ENCODE results near the gene WWOX.

The WWOX gene

GRCh38 chr16:79188115-79188738 lies 1088.8 kb downstream of the WWOX start:
- no peaks in the 10 kb centered on the region for H3K9me3 ChIP-seq (ENCODE audit: control insufficient read depth, low read depth, low read length)
- no peaks in the 10 kb centered on the region for H3K27me3 ChIP-seq (ENCODE audit: control insufficient read depth, insufficient read depth, low read length)
- H3K27ac ChIP-seq (ENCODE audit: low read length): no peak overlapping the region
- peaks cover 10% of the 10 kb centered on the region for H3K4me1 ChIP-seq (ENCODE audit: control insufficient read depth, low read depth, low read length)
- no peak overlapping the region for H3K9ac ChIP-seq (ENCODE audit: low read length)
- no peaks in the 10 kb centered on the region for H3K36me3 ChIP-seq (ENCODE audit: control insufficient read depth, low read depth, low read length)
- H3K4me3 ChIP-seq (ENCODE audit: low read length): no peak overlapping the region

DNA sequence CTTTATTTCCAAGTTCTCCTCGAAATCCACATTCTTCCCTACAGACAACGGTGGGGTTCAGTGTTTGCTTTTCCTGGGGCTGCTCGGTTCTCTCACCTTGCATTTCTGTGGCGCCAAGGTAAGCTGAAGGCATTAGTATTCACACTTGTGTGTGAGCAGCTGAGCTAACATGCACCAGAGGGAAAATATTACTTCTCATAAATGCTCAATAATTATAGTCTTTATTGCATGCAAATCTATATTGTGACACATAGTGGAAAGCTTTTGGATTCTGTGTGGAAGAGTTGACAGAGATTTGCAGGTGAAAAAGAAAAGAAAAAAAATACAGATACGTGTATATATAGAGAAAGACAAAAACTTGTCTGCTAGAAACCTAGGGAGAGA lies 1089.3 kb downstream of the WWOX start:
- Histone ChIP-seq H3K36me3 (ENCODE audit: control insufficient read depth, low read depth, low read length) (no peaks in the 10 kb centered on the region), H3K27ac (ENCODE audit: low read length) (no peak overlapping the region), H3K9ac (ENCODE audit: low read length) (no peak overlapping the region)

DNA sequence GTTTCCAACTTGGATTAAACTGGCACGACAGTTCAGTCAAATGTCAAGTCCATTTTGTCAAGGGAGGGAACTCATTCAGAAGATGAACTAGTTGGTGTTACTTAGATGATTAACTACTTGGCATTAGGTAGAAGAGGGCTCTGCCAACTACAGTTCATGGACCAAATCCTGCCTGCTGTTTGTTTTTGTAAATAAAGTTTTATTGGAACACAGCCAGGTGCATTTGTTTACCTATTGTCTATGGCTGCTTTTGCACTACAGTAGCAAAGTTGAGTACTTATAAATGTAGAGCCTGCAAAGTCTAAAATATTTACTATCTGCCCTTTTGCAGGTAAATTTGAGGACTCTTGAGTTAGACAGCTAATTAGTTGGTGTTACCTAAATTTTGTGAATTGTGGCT lies 1091.1 kb downstream of the WWOX start:
- Histone ChIP-seq H3K4me1 (ENCODE audit: control insufficient read depth, low read depth, low read length) (peaks cover 10% of the 10 kb centered on the region), H3K9ac (ENCODE audit: low read length) (no peak overlapping the region), H3K27me3 (ENCODE audit: control insufficient read depth, insufficient read depth, low read length) (no peaks in the 10 kb centered on the region), H3K27ac (ENCODE audit: low read length) (no peak overlapping the region), H3K4me3 (ENCODE audit: low read length) (no peak overlapping the region), H3K9me3 (ENCODE audit: control insufficient read depth, low read depth, low read length) (no peaks in the 10 kb centered on the region), H3K36me3 (ENCODE audit: control insufficient read depth, low read depth, low read length) (no peaks in the 10 kb centered on the region)

More for the DNA sequence above, 1089.3 kb downstream of the WWOX start:
- H3K27me3 ChIP-seq (ENCODE audit: control insufficient read depth, insufficient read depth, low read length): no peaks in the 10 kb centered on the region
- H3K9me3 ChIP-seq (ENCODE audit: control insufficient read depth, low read depth, low read length): no peaks in the 10 kb centered on the region
- H3K4me3 ChIP-seq (ENCODE audit: low read length): no peak overlapping the region
- peaks cover 10% of the 10 kb centered on the region for H3K4me1 ChIP-seq (ENCODE audit: control insufficient read depth, low read depth, low read length)

GRCh38 chr16:79191933-79192332 lies 1092.5 kb downstream of the WWOX start:
- H3K4me1 ChIP-seq (ENCODE audit: control insufficient read depth, low read depth, low read length): peaks cover 10% of the 10 kb centered on the region

DNA sequence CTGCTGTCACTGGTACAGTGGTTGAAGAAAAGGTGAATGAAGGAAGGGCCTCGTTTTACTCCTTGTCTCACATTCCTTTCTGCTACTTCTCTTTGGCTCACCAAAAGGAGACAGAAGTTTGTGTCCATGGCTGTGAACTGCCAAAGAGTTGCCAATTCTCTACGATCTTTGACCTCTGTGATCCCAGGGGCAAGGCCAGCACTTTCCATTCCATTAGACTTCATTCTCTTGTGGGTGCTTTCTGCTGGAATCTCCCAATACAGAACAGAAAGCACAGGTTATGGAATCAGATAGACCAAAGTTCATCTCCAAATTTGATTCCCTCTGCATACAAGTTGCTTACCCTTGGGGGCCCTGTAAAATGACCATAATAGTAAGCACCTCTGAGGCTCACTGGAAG lies 1093.5 kb downstream of the WWOX start:
- Histone ChIP-seq H3K36me3 (ENCODE audit: control insufficient read depth, low read depth, low read length) (no peaks in the 10 kb centered on the region), H3K9ac (ENCODE audit: low read length) (no peak overlapping the region), H3K27me3 (ENCODE audit: control insufficient read depth, insufficient read depth, low read length) (no peaks in the 10 kb centered on the region), H3K27ac (ENCODE audit: low read length) (no peak overlapping the region), H3K4me3 (ENCODE audit: low read length) (no peak overlapping the region), H3K4me1 (ENCODE audit: control insufficient read depth, low read depth, low read length) (peaks cover 9% of the 10 kb centered on the region), H3K9me3 (ENCODE audit: control insufficient read depth, low read depth, low read length) (no peaks in the 10 kb centered on the region)

More at GRCh38 chr16:79191933-79192332, 1092.5 kb downstream of the WWOX start:
- H3K27ac ChIP-seq (ENCODE audit: low read length): no peak overlapping the region
- H3K36me3 ChIP-seq (ENCODE audit: control insufficient read depth, low read depth, low read length): no peaks in the 10 kb centered on the region
- H3K9ac ChIP-seq (ENCODE audit: low read length): no peak overlapping the region
- no peaks in the 10 kb centered on the region for H3K27me3 ChIP-seq (ENCODE audit: control insufficient read depth, insufficient read depth, low read length)
- no peak overlapping the region for H3K4me3 ChIP-seq (ENCODE audit: low read length)
- no peaks in the 10 kb centered on the region for H3K9me3 ChIP-seq (ENCODE audit: control insufficient read depth, low read depth, low read length)

- Histone ChIP-seq H3K9me3 (ENCODE audit: control insufficient read depth, low read depth, low read length) (no peaks in the 10 kb centered on the region), H3K27ac (ENCODE audit: low read length) (no peak overlapping the region), H3K4me3 (ENCODE audit: low read length) (no peak overlapping the region), H3K9ac (ENCODE audit: low read length) (no peak overlapping the region), H3K36me3 (ENCODE audit: control insufficient read depth, low read depth, low read length) (no peaks in the 10 kb centered on the region), H3K27me3 (ENCODE audit: control insufficient read depth, insufficient read depth, low read length) (no peaks in the 10 kb centered on the region), H3K4me1 (ENCODE audit: control insufficient read depth, low read depth, low read length) (no peaks in the 10 kb centered on the region)
Measured at GRCh38 chr16:79194291-79194690, 1094.8 kb downstream of the WWOX start.

DNA sequence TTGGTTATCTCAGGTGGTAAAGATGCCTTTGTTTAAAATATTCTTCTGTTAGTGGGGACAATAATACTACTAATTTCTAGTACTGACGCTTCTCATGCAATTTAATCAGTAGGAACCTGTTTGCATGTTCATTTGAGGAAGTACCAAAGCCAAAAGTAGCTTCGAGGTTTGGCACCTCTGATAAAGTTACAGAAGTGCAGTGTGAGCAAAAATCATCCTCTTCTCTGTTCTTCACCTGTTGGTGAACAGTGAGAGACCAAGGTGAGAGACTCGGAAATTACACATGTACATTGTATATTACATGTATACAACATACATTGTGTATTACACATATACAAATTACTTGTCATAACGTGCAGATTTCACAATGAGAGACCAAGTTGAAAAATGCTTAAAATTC lies 1096.5 kb downstream of the WWOX start:
- Histone ChIP-seq H3K36me3 (ENCODE audit: control insufficient read depth, low read depth, low read length) (no peaks in the 10 kb centered on the region), H3K4me1 (ENCODE audit: control insufficient read depth, low read depth, low read length) (no peaks in the 10 kb centered on the region), H3K27me3 (ENCODE audit: control insufficient read depth, insufficient read depth, low read length) (no peaks in the 10 kb centered on the region), H3K9ac (ENCODE audit: low read length) (no peak overlapping the region), H3K9me3 (ENCODE audit: control insufficient read depth, low read depth, low read length) (no peaks in the 10 kb centered on the region), H3K4me3 (ENCODE audit: low read length) (no peak overlapping the region), H3K27ac (ENCODE audit: low read length) (no peak overlapping the region)

GRCh38 chr16:79201436-79201835 lies 1102.0 kb downstream of the WWOX start:
- Histone ChIP-seq H3K4me3 (ENCODE audit: low read length) (no peak overlapping the region), H3K27me3 (ENCODE audit: control insufficient read depth, insufficient read depth, low read length) (no peaks in the 10 kb centered on the region), H3K4me1 (ENCODE audit: control insufficient read depth, low read depth, low read length) (peaks cover 7% of the 10 kb centered on the region), H3K36me3 (ENCODE audit: control insufficient read depth, low read depth, low read length) (no peaks in the 10 kb centered on the region), H3K9me3 (ENCODE audit: control insufficient read depth, low read depth, low read length) (no peaks in the 10 kb centered on the region), H3K9ac (ENCODE audit: low read length) (no peak overlapping the region), H3K27ac (ENCODE audit: low read length) (no peak overlapping the region)

DNA sequence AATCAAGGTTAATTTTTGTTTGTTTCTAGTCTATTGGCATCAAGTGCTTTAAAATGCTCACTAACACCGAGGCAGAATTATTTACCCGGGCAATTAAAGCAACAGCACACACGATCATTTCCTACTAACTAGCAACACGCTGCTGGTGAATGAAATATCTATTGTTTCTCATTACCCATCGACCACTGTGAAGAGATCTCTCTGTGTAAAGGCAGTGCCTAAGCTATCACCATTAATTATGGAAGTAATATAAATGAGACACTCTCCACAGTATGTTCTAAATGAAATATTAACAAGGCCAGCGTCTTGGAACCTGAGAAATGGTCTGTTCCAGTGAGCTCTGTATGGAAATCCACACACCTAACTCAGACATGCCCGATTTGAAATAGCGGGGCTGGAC lies 1103.5 kb downstream of the WWOX start:
- Histone ChIP-seq H3K9me3 (ENCODE audit: control insufficient read depth, low read depth, low read length) (no peaks in the 10 kb centered on the region), H3K9ac (ENCODE audit: low read length) (no peak overlapping the region), H3K36me3 (ENCODE audit: control insufficient read depth, low read depth, low read length) (no peaks in the 10 kb centered on the region), H3K4me1 (ENCODE audit: control insufficient read depth, low read depth, low read length) (peaks cover 7% of the 10 kb centered on the region), H3K27me3 (ENCODE audit: control insufficient read depth, insufficient read depth, low read length) (no peaks in the 10 kb centered on the region), H3K4me3 (ENCODE audit: low read length) (no peak overlapping the region), H3K27ac (ENCODE audit: low read length) (no peak overlapping the region)

DNA sequence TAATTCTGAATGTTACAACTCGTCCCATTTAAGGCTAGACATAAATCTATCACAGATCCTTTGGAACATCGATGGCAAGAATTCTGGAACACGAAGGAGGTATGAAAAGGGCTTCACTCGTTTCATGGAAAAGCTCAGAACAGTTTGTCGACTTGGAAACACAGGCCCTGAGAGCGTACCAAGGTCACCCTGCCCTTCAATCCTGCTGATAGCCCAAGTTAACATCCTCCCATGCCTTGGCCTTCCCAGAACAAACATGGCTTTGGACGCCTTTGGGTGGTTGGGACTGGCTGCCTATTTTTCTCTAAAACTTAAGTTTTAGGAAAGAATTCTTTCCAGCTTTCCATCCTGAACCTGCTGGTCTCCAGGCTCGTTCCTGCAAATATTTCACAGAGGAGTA lies 1105.0 kb downstream of the WWOX start:
- no peaks in the 10 kb centered on the region for H3K27me3 ChIP-seq (ENCODE audit: control insufficient read depth, insufficient read depth, low read length)
- no peak overlapping the region for H3K4me3 ChIP-seq (ENCODE audit: low read length)
- no peak overlapping the region for H3K9ac ChIP-seq (ENCODE audit: low read length)
- no peak overlapping the region for H3K27ac ChIP-seq (ENCODE audit: low read length)
- no peaks in the 10 kb centered on the region for H3K36me3 ChIP-seq (ENCODE audit: control insufficient read depth, low read depth, low read length)
- no peaks in the 10 kb centered on the region for H3K9me3 ChIP-seq (ENCODE audit: control insufficient read depth, low read depth, low read length)
- H3K4me1 ChIP-seq (ENCODE audit: control insufficient read depth, low read depth, low read length): peaks cover 7% of the 10 kb centered on the region

- Histone ChIP-seq H3K4me3 (ENCODE audit: low read length) (no peak overlapping the region), H3K9me3 (ENCODE audit: control insufficient read depth, low read depth, low read length) (no peaks in the 10 kb centered on the region), H3K9ac (ENCODE audit: low read length) (no peak overlapping the region), H3K27me3 (ENCODE audit: control insufficient read depth, insufficient read depth, low read length) (no peaks in the 10 kb centered on the region), H3K27ac (ENCODE audit: low read length) (no peak overlapping the region), H3K4me1 (ENCODE audit: control insufficient read depth, low read depth, low read length) (peaks cover 13% of the 10 kb centered on the region), H3K36me3 (ENCODE audit: control insufficient read depth, low read depth, low read length) (no peaks in the 10 kb centered on the region)
Measured at GRCh38 chr16:79206889-79207288, 1107.4 kb downstream of the WWOX start.

DNA sequence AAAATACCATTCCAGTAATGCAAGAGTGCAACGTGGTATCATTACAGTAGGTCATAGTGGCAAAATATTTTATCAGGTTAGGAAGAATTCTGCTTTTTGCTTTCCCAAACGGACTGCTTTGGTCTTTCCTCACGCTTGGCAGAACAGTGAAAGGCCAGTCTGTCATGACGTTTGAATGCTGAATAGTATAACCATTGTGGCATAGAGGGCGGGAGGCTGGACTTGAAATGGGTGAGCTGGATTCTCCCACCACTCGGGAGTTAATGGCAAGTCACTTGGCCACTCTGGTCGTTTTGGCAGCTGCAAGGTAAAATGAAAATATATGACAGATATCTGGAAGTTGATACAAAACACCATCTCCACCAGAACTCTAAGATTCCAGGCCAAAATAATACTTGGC lies 1109.9 kb downstream of the WWOX start:
- Histone ChIP-seq H3K9ac (ENCODE audit: low read length) (no peak overlapping the region), H3K27ac (ENCODE audit: low read length) (no peak overlapping the region), H3K9me3 (ENCODE audit: control insufficient read depth, low read depth, low read length) (no peaks in the 10 kb centered on the region), H3K4me3 (ENCODE audit: low read length) (no peak overlapping the region), H3K4me1 (ENCODE audit: control insufficient read depth, low read depth, low read length) (peaks cover 19% of the 10 kb centered on the region), H3K36me3 (ENCODE audit: control insufficient read depth, low read depth, low read length) (no peaks in the 10 kb centered on the region), H3K27me3 (ENCODE audit: control insufficient read depth, insufficient read depth, low read length) (no peaks in the 10 kb centered on the region)

Data from iPS-18a (cell line).